ENCODE results near the gene ACOT7. TPM values are rescaled to one million over a fixed set of nuclear protein-coding genes. Genes with fewer than 3 reads are reported as not detected.

ACOT7 gene
- total and polyA plus RNA-seq, 11 donors, result 5.7 to 38.9 (median 12.6) TPM

DNA sequence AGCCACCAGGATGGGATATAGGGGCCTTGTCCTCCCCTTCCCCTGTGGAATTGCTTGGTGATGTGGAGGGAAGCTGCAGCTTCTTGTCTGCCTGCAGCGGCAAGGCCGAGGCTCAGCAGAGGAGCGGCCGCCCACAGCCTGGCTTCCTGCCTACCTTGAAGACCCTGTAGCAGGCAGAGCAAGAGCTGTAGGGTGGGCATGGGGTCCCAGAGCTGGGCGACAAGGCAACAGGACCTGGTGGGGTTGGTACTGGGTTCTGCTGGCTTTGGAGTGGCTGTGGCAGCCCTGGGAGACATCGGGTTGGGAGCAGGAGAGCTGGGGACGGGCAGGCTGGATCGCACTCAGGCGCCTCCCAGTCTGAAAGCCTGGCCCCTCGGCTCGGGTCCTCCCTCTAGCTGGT is 126.9 kb downstream of the ACOT7 start:
- H3K9me3 ChIP-seq, result no peaks in the 10 kb centered on the region
- DNase-seq (no peak), ATAC-seq (no peak)
- peaks cover 0 to 32% (median 12%) of the 10 kb centered on the region in 12 donors for H3K4me1 ChIP-seq
- 86 to 93% (median 91%) methylated on average over 7 to 11 of the region's 11 CpGs for WGBS, 4 donors
- no peak overlapping the region for H3K4me3 ChIP-seq
- TF ChIP-seq, protein P1, sequence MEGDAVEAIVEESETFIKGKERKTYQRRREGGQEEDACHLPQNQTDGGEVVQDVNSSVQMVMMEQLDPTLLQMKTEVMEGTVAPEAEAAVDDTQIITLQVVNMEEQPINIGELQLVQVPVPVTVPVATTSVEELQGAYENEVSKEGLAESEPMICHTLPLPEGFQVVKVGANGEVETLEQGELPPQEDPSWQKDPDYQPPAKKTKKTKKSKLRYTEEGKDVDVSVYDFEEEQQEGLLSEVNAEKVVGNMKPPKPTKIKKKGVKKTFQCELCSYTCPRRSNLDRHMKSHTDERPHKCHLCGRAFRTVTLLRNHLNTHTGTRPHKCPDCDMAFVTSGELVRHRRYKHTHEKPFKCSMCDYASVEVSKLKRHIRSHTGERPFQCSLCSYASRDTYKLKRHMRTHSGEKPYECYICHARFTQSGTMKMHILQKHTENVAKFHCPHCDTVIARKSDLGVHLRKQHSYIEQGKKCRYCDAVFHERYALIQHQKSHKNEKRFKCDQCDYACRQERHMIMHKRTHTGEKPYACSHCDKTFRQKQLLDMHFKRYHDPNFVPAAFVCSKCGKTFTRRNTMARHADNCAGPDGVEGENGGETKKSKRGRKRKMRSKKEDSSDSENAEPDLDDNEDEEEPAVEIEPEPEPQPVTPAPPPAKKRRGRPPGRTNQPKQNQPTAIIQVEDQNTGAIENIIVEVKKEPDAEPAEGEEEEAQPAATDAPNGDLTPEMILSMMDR (IDR thresholded peaks at IDR 0.05), result no peak
- TF ChIP-seq POLR2A (IDR thresholded peaks at IDR 0.05), result no peak
- intact Hi-C loops (cut with DNase I), result loop anchor here in 1 of 10 donors (5.0 kb wide), 1 partner anchor 76 kb away; no protein-coding TSS in a partner anchor
- H3K27me3 ChIP-seq, result peaks cover 0 to 9% (median 0%) of the 10 kb centered on the region in 9 donors
- H3K36me3 ChIP-seq, result no peaks in the 10 kb centered on the region
- H3K27ac ChIP-seq, result no peak overlapping the region

DNA sequence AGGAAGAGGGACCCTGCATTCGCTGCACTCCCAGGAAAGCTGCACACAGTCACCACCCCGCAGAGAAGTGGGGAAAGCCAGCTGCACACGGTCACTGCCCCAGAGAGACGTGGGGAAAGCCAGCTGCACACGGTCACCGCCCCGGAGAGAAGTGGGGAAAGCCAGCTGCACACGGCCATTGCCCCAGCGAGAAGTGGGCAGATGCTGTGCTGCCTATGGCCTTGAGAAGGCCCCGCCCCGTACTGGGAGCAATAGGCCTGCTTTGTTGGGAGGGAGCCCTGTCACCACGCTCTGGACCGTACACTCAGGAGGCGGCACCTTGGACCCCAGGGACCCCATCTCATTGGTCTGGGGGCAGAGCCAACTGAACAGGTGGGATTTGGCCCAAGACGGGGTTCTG is 128.4 kb downstream of the ACOT7 start:
- H3K27me3 ChIP-seq, result peaks cover 0 to 14% (median 3%) of the 10 kb centered on the region in 9 donors
- no peaks in the 10 kb centered on the region for H3K9me3 ChIP-seq
- TF ChIP-seq, protein P1 (IDR thresholded peaks at IDR 0.05), result no peak
- TF ChIP-seq POLR2A (IDR thresholded peaks at IDR 0.05), result no peak
- intact Hi-C loops (cut with DNase I), result loop anchor here in 1 of 10 donors (5.0 kb wide), 1 partner anchor 77 kb away; no protein-coding TSS in a partner anchor
- DNase-seq, result no peak
- H3K27ac ChIP-seq, result no peak overlapping the region
- H3K4me1 ChIP-seq, result peaks cover 0 to 30% (median 18%) of the 10 kb centered on the region in 12 donors
- H3K4me3 ChIP-seq, result no peak overlapping the region
- no peak for ATAC-seq
- 88 to 97% (median 93%) methylated on average over 15 of the region's 15 CpGs for WGBS, 4 donors
- H3K36me3 ChIP-seq, result no peaks in the 10 kb centered on the region

DNA sequence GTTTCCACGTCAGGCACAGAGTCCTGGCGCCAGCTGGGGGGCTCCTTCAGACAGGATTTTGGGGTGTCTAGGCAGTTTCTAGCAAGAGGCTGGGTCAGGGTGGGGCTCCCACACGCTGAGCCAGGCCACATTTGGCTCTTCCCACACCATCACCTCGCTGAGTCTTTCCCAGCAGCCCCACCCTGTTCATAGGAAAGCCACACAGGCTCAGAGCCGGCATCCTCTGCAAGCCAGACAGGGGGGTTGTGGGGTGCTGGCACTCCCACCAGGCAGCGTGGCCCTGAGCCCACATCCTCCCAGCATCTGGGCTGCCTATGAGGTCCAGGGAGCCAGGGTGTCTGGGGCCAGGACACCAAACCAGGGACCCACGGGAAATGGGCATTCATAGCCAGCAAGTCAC is 129.9 kb downstream of the ACOT7 start:
- peaks cover 0 to 24% (median 8%) of the 10 kb centered on the region in 9 donors for H3K27me3 ChIP-seq
- DNase-seq, result no peak
- 64 to 86% (median 78%) methylated on average over 7 of the region's 7 CpGs for WGBS, 4 donors
- ATAC-seq, result no peak
- H3K4me1 ChIP-seq, result peaks cover 0 to 38% (median 25%) of the 10 kb centered on the region in 12 donors
- no peaks in the 10 kb centered on the region for H3K9me3 ChIP-seq
- no peak overlapping the region for H3K4me3 ChIP-seq
- TF ChIP-seq, protein P1 (IDR thresholded peaks at IDR 0.05), result no peak
- TF ChIP-seq POLR2A (IDR thresholded peaks at IDR 0.05), result no peak
- intact Hi-C loops (cut with DNase I), result no loop called here
- no peaks in the 10 kb centered on the region for H3K36me3 ChIP-seq
- peak overlapping the region in 1 of 12 donors; percentile 37 for H3K27ac ChIP-seq

DNA sequence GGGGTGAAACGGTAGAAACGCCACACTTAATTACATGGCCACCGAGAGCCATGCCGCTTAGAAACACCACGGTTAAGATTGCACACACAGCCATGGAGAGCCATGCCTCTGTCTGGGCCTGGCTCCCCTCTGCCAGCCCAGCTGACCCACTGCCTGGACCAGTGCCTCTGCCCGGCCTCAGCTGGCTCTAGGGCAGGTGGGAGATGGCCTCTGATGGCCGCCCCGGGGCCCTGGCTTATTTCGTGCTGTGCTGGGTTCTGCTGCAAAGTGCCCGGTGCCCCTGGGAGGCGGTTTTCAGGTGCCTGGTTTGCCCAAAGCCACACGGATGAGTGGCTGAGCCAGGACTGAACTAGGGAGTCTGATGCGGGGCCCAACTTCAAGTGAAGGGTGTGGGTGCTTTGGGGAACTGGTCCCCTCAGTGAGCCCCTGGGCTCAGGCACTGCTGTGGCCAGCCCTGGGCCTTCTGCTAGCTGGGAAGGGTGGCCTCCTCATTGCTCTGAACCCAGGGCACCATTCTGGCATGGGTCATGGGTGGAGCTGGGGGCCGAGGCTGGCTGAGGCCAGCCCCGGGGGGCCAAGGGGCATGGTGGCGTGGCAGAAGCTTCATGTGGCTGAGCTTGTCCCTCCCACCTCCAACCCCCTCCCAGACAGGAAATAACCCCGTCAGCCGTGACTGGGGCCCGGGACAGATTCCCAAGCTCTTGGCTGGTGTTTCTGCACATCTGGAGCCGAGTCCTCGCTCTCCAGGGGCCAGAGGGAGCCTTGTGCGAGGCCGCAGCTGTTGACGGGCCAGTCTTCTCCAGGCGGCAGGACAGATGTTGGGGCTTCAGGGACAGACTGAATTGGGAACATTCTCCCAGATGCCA is 130.8 kb downstream of the ACOT7 start:
- no peak for TF ChIP-seq POLR2A (IDR thresholded peaks at IDR 0.05)
- TF ChIP-seq, protein P1 (IDR thresholded peaks at IDR 0.05), result no peak
- Histone ChIP-seq H3K36me3 (no peaks in the 10 kb centered on the region), H3K9me3 (no peaks in the 10 kb centered on the region), H3K27me3 (peaks cover 0 to 26% (median 8%) of the 10 kb centered on the region in 9 donors), H3K4me3 (no peak overlapping the region), H3K27ac (peak overlapping the region in 9 of 12 donors; percentile 28 to 85 (median 58)), H3K4me1 (peaks cover 0 to 38% (median 25%) of the 10 kb centered on the region in 12 donors)
- WGBS, 4 donors, result 65 to 79% (median 66%) methylated on average over 17 to 25 of the region's 25 CpGs
- ATAC-seq (peak; percentile 39 to 75 (median 52)), DNase-seq (peak; percentile 79 to 88 (median 83))
- intact Hi-C loops (cut with DNase I), result no loop called here
